DMS53 treated with DMSO at 0.1 percent for 48 hours (cell line): ENCODE data around the gene PRDX1.
A peak's percentile ranks its signal among the peaks of the same experiment; 100 is the strongest.

ENCODE experiments used
- DNase-seq: peaks from one replicate; lab custom pipeline; 2025; ENCODE audit not compliant: unreplicated experiment; lab: John Stamatoyannopoulos, UW

Gene PRDX1

GRCh38 chr1:45521413-45522323, at the start of gene PRDX1:
Gene PRDX1, minus strand, starts transcription at chr1:45521884. Its CDS starts 2,841 bp downstream, at chr1:45519043.
- DNase-seq: peak; percentile 90

- DNase-seq: no peak
Measured at GRCh38 chr1:45570631-45571030, 48.9 kb upstream of the PRDX1 start.

- peak; percentile 74 for DNase-seq
Measured at GRCh38 chr1:45569962-45570581, 48.4 kb upstream of the PRDX1 start.

- no peak for DNase-seq
Measured at GRCh38 chr1:45569571-45569961, 47.9 kb upstream of the PRDX1 start.

GRCh38 chr1:45568421-45568820, 46.7 kb upstream of the PRDX1 start:
- no peak for DNase-seq

- no peak for DNase-seq
Measured at GRCh38 chr1:45567911-45568310, 46.2 kb upstream of the PRDX1 start.

GRCh38 chr1:45566722-45567121, 45.0 kb upstream of the PRDX1 start:
- no peak for DNase-seq

- no peak for DNase-seq
Measured at GRCh38 chr1:45563843-45564242, 42.2 kb upstream of the PRDX1 start.

GRCh38 chr1:45557422-45557944, 35.8 kb upstream of the PRDX1 start:
- DNase-seq: no peak

GRCh38 chr1:45554198-45554597, 32.5 kb upstream of the PRDX1 start:
- DNase-seq: no peak

GRCh38 chr1:45552331-45552730, 30.6 kb upstream of the PRDX1 start:
- peak; percentile 60 for DNase-seq

GRCh38 chr1:45551684-45552083, 30.0 kb upstream of the PRDX1 start:
- no peak for DNase-seq

- DNase-seq: peak; percentile 91
Measured at GRCh38 chr1:45550401-45551351, 29.0 kb upstream of the PRDX1 start, which contains the start of gene AKR1A1. Gene AKR1A1, plus strand, starts transcription at chr1:45550826. Its CDS starts 10,969 bp downstream, at chr1:45561795.

GRCh38 chr1:45545553-45546310, 24.0 kb upstream of the PRDX1 start:
- no peak for DNase-seq

- no peak for DNase-seq
Measured at GRCh38 chr1:45545019-45545493, 23.4 kb upstream of the PRDX1 start.

GRCh38 chr1:45544530-45544929, 22.8 kb upstream of the PRDX1 start:
- DNase-seq: no peak

- DNase-seq: no peak
Measured at GRCh38 chr1:45543581-45544417, 22.1 kb upstream of the PRDX1 start.

- no peak for DNase-seq
Measured at GRCh38 chr1:45542591-45542990, 20.9 kb upstream of the PRDX1 start.

- no peak for DNase-seq
Measured at GRCh38 chr1:45541193-45541592, 19.5 kb upstream of the PRDX1 start.
